OCI-LY1 (cell line): Measurements from ENCODE around the gene RCC1.

ENCODE experiments used
- H2AFZ ChIP-seq: fragments of 200-600 bp; sonication (generic), shearing (Covaris generic); 2 replicates; pipeline ENCODE4 v1.6.0; 2014; ENCODE audit warnings: antibody characterized with exemption, mild to moderate bottlenecking, low read length
- H3F3A ChIP-seq: fragments of 200-600 bp; sonication (generic), shearing (Covaris generic); 2 replicates; pipeline ENCODE4 v1.6.0; 2014; ENCODE audit warnings: mild to moderate bottlenecking, antibody characterized with exemption, low read length, moderate library complexity; ENCODE audit not compliant: insufficient read depth
- H3K27ac ChIP-seq: fragments of 200-600 bp; sonication (generic); 2 replicates; pipeline ENCODE4 v1.5.1; 2014; ENCODE audit warnings: low read length, mixed run types, mild to moderate bottlenecking, low read depth; ENCODE audit not compliant: poor library complexity, severe bottlenecking
- H3K27me3 ChIP-seq: fragments of 200-600 bp; sonication (generic); 2 replicates; pipeline ENCODE4 v1.6.0; 2014; ENCODE audit warnings: antibody characterized with exemption, mild to moderate bottlenecking, low read length, moderate library complexity; ENCODE audit not compliant: insufficient read depth
- H3K36me3 ChIP-seq: fragments of 200-600 bp; sonication (generic); 2 replicates; pipeline ENCODE4 v1.6.1; 2014; ENCODE audit warnings: mild to moderate bottlenecking, antibody characterized with exemption, low read length, moderate library complexity, mixed read lengths; ENCODE audit not compliant: insufficient read depth
- H3K4me1 ChIP-seq: fragments of 200-600 bp; sonication (generic); 2 replicates; pipeline ENCODE4 v1.5.1; 2014; ENCODE audit warnings: mild to moderate bottlenecking, low read length, moderate library complexity; ENCODE audit not compliant: insufficient read depth, severe bottlenecking
- H3K4me2 ChIP-seq: fragments of 200-600 bp; sonication (generic), shearing (Covaris generic); 2 replicates; pipeline ENCODE4 v1.6.1; 2014; ENCODE audit warnings: low read length
- H3K4me3 ChIP-seq: fragments of 200-600 bp; sonication (generic); 2 replicates; pipeline ENCODE4 v1.5.1; 2014; ENCODE audit warnings: low read length, low read depth, mild to moderate bottlenecking, mixed read lengths; ENCODE audit not compliant: poor library complexity, severe bottlenecking
- H3K79me2 ChIP-seq: fragments of 200-600 bp; shearing (Covaris generic); 2 replicates; pipeline ENCODE4 v1.6.1; 2016; ENCODE audit warnings: mixed run types, low read length, mixed read lengths; ENCODE audit not compliant: insufficient read depth
- H3K9ac ChIP-seq: fragments of 200-600 bp; sonication (generic), shearing (Covaris generic); 2 replicates; pipeline ENCODE4 v1.6.1; 2014; ENCODE audit warnings: mild to moderate bottlenecking, low read length, mixed read lengths
- H3K9me2 ChIP-seq: fragments of 200-600 bp; sonication (generic), shearing (Covaris generic); 2 replicates; pipeline ENCODE4 v1.6.1; 2014; ENCODE audit warnings: low read depth, mild to moderate bottlenecking, low read length, mixed read lengths
- H3K9me3 ChIP-seq: fragments of 200-600 bp; shearing (Covaris generic); 2 replicates; pipeline ENCODE4 v1.6.1; 2014; ENCODE audit warnings: low read length, mixed read lengths
- H4K20me1 ChIP-seq: fragments of 200-600 bp; sonication (generic), shearing (Covaris generic); 2 replicates; pipeline ENCODE4 v1.6.0; 2016; ENCODE audit warnings: mild to moderate bottlenecking, low read length; ENCODE audit not compliant: insufficient read depth
- EZH2 ChIP-seq: fragments of 200-600 bp; sonication (generic), shearing (Covaris generic); IDR thresholded peaks from 2 replicates; pipeline ENCODE4 v1.8.0; 2017; ENCODE audit warnings: borderline replicate concordance, mixed run types, mild to moderate bottlenecking, antibody characterized with exemption, low read length, moderate library complexity, mixed read lengths
- TF ChIP-seq, protein P1 (sequence below): fragments of 200-600 bp; sonication (generic), shearing (Covaris generic); IDR thresholded peaks from 2 replicates; pipeline ENCODE4 v1.5.1; 2017; ENCODE audit warnings: mild to moderate bottlenecking, antibody characterized with exemption, low read length, moderate library complexity, mixed read lengths

Gene RCC1

DNA sequence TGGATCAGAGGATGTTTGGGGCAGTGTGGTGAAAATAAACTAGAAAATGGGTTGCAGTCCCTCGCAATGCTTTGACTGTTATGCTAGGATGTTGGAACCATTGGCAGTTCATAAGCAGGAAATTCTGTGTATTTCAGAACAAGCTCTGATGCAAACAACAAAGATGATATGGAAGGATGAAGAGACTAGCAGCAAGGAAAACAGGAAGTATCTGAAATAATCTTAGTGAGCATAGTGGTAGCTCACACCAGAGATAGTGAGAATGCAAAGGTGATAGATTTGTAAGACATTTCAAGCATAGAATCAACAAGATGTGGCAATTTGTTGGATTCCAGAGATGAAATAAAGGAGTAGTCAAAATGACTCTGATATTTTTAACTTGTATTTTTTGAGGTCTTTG lies 11.1 kb upstream of the RCC1 start:
- H3K4me2 ChIP-seq: no peak overlapping the region
- no peaks in the 10 kb centered on the region for H3K9me2 ChIP-seq
- TF ChIP-seq, protein P1, sequence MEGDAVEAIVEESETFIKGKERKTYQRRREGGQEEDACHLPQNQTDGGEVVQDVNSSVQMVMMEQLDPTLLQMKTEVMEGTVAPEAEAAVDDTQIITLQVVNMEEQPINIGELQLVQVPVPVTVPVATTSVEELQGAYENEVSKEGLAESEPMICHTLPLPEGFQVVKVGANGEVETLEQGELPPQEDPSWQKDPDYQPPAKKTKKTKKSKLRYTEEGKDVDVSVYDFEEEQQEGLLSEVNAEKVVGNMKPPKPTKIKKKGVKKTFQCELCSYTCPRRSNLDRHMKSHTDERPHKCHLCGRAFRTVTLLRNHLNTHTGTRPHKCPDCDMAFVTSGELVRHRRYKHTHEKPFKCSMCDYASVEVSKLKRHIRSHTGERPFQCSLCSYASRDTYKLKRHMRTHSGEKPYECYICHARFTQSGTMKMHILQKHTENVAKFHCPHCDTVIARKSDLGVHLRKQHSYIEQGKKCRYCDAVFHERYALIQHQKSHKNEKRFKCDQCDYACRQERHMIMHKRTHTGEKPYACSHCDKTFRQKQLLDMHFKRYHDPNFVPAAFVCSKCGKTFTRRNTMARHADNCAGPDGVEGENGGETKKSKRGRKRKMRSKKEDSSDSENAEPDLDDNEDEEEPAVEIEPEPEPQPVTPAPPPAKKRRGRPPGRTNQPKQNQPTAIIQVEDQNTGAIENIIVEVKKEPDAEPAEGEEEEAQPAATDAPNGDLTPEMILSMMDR: no peak
- H3K4me3 ChIP-seq: no peak overlapping the region
- H3F3A ChIP-seq: no peaks in the 10 kb centered on the region
- no peak overlapping the region for H3K27ac ChIP-seq
- no peaks in the 10 kb centered on the region for H3K27me3 ChIP-seq
- no peaks in the 10 kb centered on the region for H4K20me1 ChIP-seq
- H3K9me3 ChIP-seq: no peaks in the 10 kb centered on the region
- peaks cover 11% of the 10 kb centered on the region; the same call in 1 of the 2 replicates for H3K36me3 ChIP-seq
- H3K4me1 ChIP-seq: no peaks in the 10 kb centered on the region
- no peak overlapping the region for H2AFZ ChIP-seq
- no peak overlapping the region for H3K9ac ChIP-seq
- H3K79me2 ChIP-seq: no peaks in the 10 kb centered on the region

DNA sequence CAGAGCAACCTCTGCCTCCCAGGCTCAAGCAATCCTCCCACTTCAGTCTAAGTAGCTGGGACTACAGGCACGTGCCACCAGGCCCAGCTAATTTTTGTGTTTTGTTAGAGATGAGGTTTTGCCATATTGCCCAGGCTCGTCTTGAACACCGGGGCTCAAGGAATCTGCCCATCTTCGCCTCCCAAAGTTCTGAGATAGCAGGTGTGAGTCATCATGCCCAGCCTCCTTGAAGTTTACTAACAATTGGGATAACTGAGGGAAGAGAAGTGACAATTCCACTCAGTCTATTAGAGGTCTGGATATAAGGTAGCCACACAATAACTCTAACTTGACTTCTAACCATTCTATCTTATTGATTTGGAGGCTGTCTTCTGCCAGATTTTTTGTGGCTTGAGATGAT lies 6.3 kb upstream of the RCC1 start:
- no peak overlapping the region for H2AFZ ChIP-seq
- H3K9me3 ChIP-seq: no peaks in the 10 kb centered on the region
- no peak overlapping the region for H3K4me3 ChIP-seq
- H3K27ac ChIP-seq: no peak overlapping the region
- H3K9me2 ChIP-seq: no peaks in the 10 kb centered on the region
- no peaks in the 10 kb centered on the region for H3K27me3 ChIP-seq
- TF ChIP-seq EZH2: no peak
- TF ChIP-seq, protein P1: no peak
- no peak overlapping the region for H3K4me2 ChIP-seq
- no peaks in the 10 kb centered on the region for H4K20me1 ChIP-seq
- no peak overlapping the region for H3K9ac ChIP-seq
- H3K36me3 ChIP-seq: peaks cover 8% of the 10 kb centered on the region; the same call in 1 of the 2 replicates
- H3K79me2 ChIP-seq: no peaks in the 10 kb centered on the region
- no peaks in the 10 kb centered on the region for H3K4me1 ChIP-seq
- no peaks in the 10 kb centered on the region; the same call in 1 of the 2 replicates for H3F3A ChIP-seq

DNA sequence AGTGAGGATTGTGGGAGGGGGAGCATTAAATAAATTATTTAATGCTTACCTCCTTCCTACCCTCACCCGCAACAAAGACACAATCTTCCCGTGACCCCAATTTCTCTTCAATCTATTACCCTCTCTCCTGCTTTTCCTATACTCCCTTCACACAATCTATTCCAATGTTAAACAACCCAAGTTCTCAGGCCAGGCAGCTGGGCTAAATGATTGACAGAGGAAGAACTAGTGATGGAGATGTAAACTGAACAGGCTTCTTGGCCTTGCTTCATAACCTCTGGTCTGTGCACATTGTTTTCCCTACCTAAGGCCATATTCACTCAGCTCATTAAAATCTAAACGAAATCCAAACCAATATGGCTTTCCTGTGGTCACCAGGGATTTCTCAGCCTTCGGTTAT lies 3.9 kb upstream of the RCC1 start:
- H3K27me3 ChIP-seq: no peaks in the 10 kb centered on the region
- peaks cover 1% of the 10 kb centered on the region; the same call in 1 of the 2 replicates for H3F3A ChIP-seq
- no peak overlapping the region for H3K4me3 ChIP-seq
- H3K79me2 ChIP-seq: peaks cover 11% of the 10 kb centered on the region
- no peak overlapping the region for H3K9ac ChIP-seq
- H2AFZ ChIP-seq: no peak overlapping the region
- no peaks in the 10 kb centered on the region for H3K9me2 ChIP-seq
- peaks cover 10% of the 10 kb centered on the region for H3K36me3 ChIP-seq
- no peaks in the 10 kb centered on the region for H3K9me3 ChIP-seq
- H3K4me1 ChIP-seq: peaks cover 5% of the 10 kb centered on the region
- TF ChIP-seq, protein P1: no peak
- no peak for TF ChIP-seq EZH2
- H3K4me2 ChIP-seq: no peak overlapping the region
- H3K27ac ChIP-seq: no peak overlapping the region
- no peaks in the 10 kb centered on the region for H4K20me1 ChIP-seq
